Smooth muscle cell (in vitro differentiated cells): ENCODE data around the gene DNAJA3. TPM values are rescaled to one million over a fixed set of nuclear protein-coding genes. Genes with fewer than 3 reads are reported as not detected.

Experiments used
- DNase-seq: peaks from one replicate; lab custom pipeline; 2025; ENCODE audit not compliant: unreplicated experiment; lab: John Stamatoyannopoulos, UW
- H2AFZ ChIP-seq: fragments of 200-600 bp; sonication (generic); 2 replicates; pipeline ENCODE4 v1.6.0; 2016; ENCODE audit warnings: antibody characterized with exemption, low read depth, mild to moderate bottlenecking
- H3F3A ChIP-seq: fragments of 200-600 bp; sonication (generic); 2 replicates; pipeline ENCODE4 v1.6.0; 2017; ENCODE audit warnings: antibody characterized with exemption, low read depth
- H3K27ac ChIP-seq: fragments of 200-600 bp; sonication (generic); 2 replicates; pipeline ENCODE4 v1.5.1; 2016; ENCODE audit warnings: low read depth, mild to moderate bottlenecking
- H3K27me3 ChIP-seq: fragments of 200-600 bp; sonication (generic); 2 replicates; pipeline ENCODE4 v1.6.1; 2016; ENCODE audit warnings: low read depth, mild to moderate bottlenecking
- H3K36me3 ChIP-seq: fragments of 200-600 bp; sonication (generic); 2 replicates; pipeline ENCODE4 v1.5.1; 2016; ENCODE audit warnings: low read depth
- H3K4me1 ChIP-seq: fragments of 200-600 bp; sonication (generic); 2 replicates; pipeline ENCODE4 v1.5.1; 2016; ENCODE audit warnings: low read depth
- H3K4me2 ChIP-seq: fragments of 200-600 bp; sonication (generic); 2 replicates; pipeline ENCODE4 v1.6.0; 2016; ENCODE audit warnings: mild to moderate bottlenecking
- H3K4me3 ChIP-seq: fragments of 200-600 bp; sonication (generic); 2 replicates; pipeline ENCODE4 v1.5.1; 2016; ENCODE audit warnings: mild to moderate bottlenecking
- H3K79me2 ChIP-seq: fragments of 200-600 bp; sonication (generic); 2 replicates; pipeline ENCODE4 v1.6.0; 2016; ENCODE audit warnings: low read depth, mild to moderate bottlenecking
- H3K9ac ChIP-seq: fragments of 200-600 bp; sonication (generic); 2 replicates; pipeline ENCODE4 v1.6.0; 2016; ENCODE audit warnings: low read depth
- H3K9me3 ChIP-seq: fragments of 200-600 bp; sonication (generic); replicated peaks from 2 replicates; pipeline ENCODE4 v1.5.1; 2016; ENCODE audit warnings: low read depth
- H4K20me1 ChIP-seq: fragments of 200-600 bp; sonication (generic); 2 replicates; pipeline ENCODE4 v1.6.0; 2016; ENCODE audit warnings: low read depth
- CTCF ChIP-seq: fragments of 200-600 bp; sonication (generic); IDR thresholded peaks from 2 replicates; pipeline ENCODE4 v1.5.1; 2017; ENCODE audit warnings: borderline replicate concordance, mild to moderate bottlenecking, antibody characterized with exemption; ENCODE audit not compliant: insufficient read depth, poor library complexity, severe bottlenecking
- WGBS: methylation state at CpG from one replicate; pipeline ENCODE4 v1.1.7; 2016; ENCODE audit warnings: low lambda C conversion rate; 5-methylcytosine and 5-hydroxymethylcytosine counted together
- polyA plus RNA-seq: library from polyadenylated mRNA; unstranded; fragments of >200 nt; fragmentation: Nextera tagmentation; extraction: Ambion mirVana; gene quantifications from 2 replicates; pipeline ENCODE4 v1.2.1, GENCODE V29; 2016
- total RNA-seq: library from RNA; depleted of rRNA; stranded (reverse); fragments of >200 nt; gene quantifications from 2 replicates; pipeline ENCODE4 v1.2.3, GENCODE V29; 2014

Gene DNAJA3
- total and polyA plus RNA-seq, 2 experiments from 2014 or later: 42.6 to 42.7 TPM

DNA sequence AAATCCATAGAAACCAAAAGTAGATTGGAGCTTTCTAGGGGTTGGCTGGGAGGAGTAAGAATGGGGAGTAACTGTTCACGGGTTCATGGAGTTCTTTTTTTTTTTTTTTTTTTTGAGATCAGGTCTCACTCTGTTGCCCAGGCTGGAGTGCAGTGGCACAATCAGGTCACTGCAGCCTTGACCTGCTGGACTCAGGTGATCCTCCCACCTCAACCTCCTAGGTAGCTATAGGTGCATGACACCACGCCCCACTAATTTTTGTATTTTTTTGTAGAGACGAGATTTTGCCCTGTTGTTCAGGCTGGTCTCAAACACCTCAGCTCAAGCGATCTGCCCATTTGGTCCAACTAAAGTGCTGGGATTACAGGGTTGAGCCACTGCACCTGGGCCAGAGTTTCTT, 47.2 kb downstream of the DNAJA3 start:
- H3K27me3 ChIP-seq: no peaks in the 10 kb centered on the region
- no peaks in the 10 kb centered on the region for H4K20me1 ChIP-seq
- no peaks in the 10 kb centered on the region for H3K36me3 ChIP-seq
- no peak for TF ChIP-seq CTCF
- H3K79me2 ChIP-seq: peaks cover 3% of the 10 kb centered on the region
- 85% methylated on average over 4 of the region's 4 CpGs for WGBS
- H3K4me2 ChIP-seq: no peak overlapping the region
- no peak for DNase-seq
- no peaks in the 10 kb centered on the region for H3K9me3 ChIP-seq
- no peak overlapping the region for H3K4me3 ChIP-seq
- H3K9ac ChIP-seq: no peak overlapping the region
- no peaks in the 10 kb centered on the region for H3K4me1 ChIP-seq
- H3F3A ChIP-seq: peaks cover 4% of the 10 kb centered on the region
- H3K27ac ChIP-seq: no peak overlapping the region
- no peak overlapping the region for H2AFZ ChIP-seq

DNA sequence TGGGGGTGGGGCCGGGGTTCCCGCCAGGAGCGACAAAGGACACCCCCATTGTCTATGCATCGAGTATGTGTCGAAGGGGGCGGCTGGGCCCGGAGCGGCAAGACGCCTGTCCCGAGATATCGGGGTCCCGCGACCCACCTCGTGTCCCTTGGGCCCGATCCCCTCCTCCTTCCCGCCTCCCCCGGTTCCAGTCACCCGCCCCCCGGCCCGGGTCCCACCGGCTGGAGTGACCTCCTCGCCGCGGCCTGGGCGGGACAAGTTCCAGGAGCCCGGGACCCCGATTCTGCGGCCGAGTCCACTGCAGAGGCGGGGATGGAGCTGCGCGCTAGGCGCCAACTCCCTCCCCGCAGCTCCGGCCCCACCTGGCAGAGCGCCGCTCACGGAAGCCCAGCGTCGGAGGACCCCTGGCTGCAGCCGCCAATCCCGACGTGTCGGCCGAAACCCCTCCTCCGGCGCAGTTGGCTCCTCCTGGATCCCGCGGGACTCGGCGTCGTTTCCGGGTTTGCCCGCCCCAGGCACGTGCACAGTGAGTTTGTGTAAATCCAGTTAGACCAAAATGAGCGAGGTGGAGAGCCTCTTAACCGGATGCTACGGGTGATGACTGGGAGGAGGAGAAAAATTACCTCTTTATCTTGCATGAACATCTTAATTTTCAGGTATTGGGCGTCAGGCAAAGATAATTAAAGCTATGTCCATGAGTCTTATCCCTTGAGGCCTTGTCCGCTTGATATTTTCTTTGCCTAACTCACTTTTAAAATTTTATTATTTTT, 48.7 kb downstream of the DNAJA3 start, which contains the start of gene NMRAL1:
Gene NMRAL1 (minus strand): TSS at position 434 of the 770 bp plus-strand sequence. CDS start 493 bp downstream, outside the sequence.
- peak within 1 kb of the TSS; percentile 73 for H3K9ac ChIP-seq
- peaks cover 4% of the 10 kb centered on the region for H3F3A ChIP-seq
- peaks cover 3% of the 10 kb centered on the region for H4K20me1 ChIP-seq
- peak within 1 kb of the TSS; percentile 96 for H2AFZ ChIP-seq
- H3K36me3 ChIP-seq: no peaks in the 10 kb centered on the region
- no peaks in the 10 kb centered on the region for H3K27me3 ChIP-seq
- peak within 1 kb of the TSS; percentile 96 for H3K4me2 ChIP-seq
- H3K4me3 ChIP-seq: peak within 1 kb of the TSS; percentile 87
- no peaks in the 10 kb centered on the region for H3K4me1 ChIP-seq
- no peak within 1 kb of the TSS for H3K27ac ChIP-seq
- H3K9me3 ChIP-seq: no peaks in the 10 kb centered on the region
- H3K79me2 ChIP-seq: peaks cover 16% of the 10 kb centered on the region
- TF ChIP-seq CTCF: no peak
- 5% methylated on average over 32 of the region's 60 CpGs for WGBS
- peak; percentile 24 for DNase-seq

- H3K27me3 ChIP-seq: no peaks in the 10 kb centered on the region
- H3K79me2 ChIP-seq: peaks cover 32% of the 10 kb centered on the region
- no peaks in the 10 kb centered on the region for H3K4me1 ChIP-seq
- H3K36me3 ChIP-seq: no peaks in the 10 kb centered on the region
- 12% methylated on average over 58 of the region's 70 CpGs for WGBS
- DNase-seq: peak; percentile 77
- TF ChIP-seq CTCF: peak; percentile 38
- peak within 1 kb of the TSS; percentile 73 for H3K4me3 ChIP-seq
- peak within 1 kb of the TSS; percentile 90 for H3K4me2 ChIP-seq
- peak within 1 kb of the TSS; percentile 75 for H2AFZ ChIP-seq
- H4K20me1 ChIP-seq: peaks cover 11% of the 10 kb centered on the region
- peak within 1 kb of the TSS; percentile 64 for H3K9ac ChIP-seq
- no peaks in the 10 kb centered on the region for H3K9me3 ChIP-seq
- peaks cover 4% of the 10 kb centered on the region for H3F3A ChIP-seq
- H3K27ac ChIP-seq: peak within 1 kb of the TSS; percentile 55
Measured at GRCh38 chr16:4475880-4476788, 50.5 kb downstream of the DNAJA3 start, which contains the start of gene HMOX2. Gene HMOX2 (plus strand): TSS chr16:4476398. CDS start chr16:4505525, 29,127 bp downstream.
